ENCODE measurements around the gene XKR3. TPM values are rescaled to one million over a fixed set of nuclear protein-coding genes. Genes with fewer than 3 reads are reported as not detected.

The XKR3 gene
- total RNA-seq, 1 donor from 2014 or later, result not detected

DNA sequence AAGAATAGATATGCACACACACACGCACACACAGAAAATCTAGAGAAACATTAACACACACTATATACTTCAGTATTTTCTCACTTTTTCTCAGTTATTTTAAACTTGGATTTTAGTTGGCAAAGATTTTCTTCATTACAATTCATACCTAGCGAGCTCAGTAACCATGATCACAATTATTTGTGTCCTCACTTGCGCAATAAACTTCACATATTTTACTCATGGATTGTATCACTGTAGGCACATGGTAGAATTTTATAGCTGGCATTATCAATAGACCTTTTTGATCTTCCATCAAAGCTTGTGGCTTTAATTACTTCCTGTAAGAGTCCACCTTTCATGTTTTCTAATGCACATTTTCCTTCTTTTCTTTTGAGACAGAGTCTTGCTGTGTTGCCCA is 4.8 kb upstream of the XKR3 start:
- Mint-ChIP-seq H3K4me1 (ENCODE audit: low read depth) (peaks cover 8% of the 10 kb centered on the region), H3K27me3 (ENCODE audit: insufficient read depth) (peaks cover 3% of the 10 kb centered on the region), H3K9me3 (no peaks in the 10 kb centered on the region), H3K27ac (no peak overlapping the region), H3K36me3 (ENCODE audit: low read depth) (no peaks in the 10 kb centered on the region), H3K4me3 (no peak overlapping the region)
- intact Hi-C loops (cut with micrococcal nuclease), result no loop called here
- no peak for DNase-seq (ENCODE audit: low spot score)

GRCh38 chr22:16828876-16829275 is 3.7 kb upstream of the XKR3 start:
- intact Hi-C loops (cut with micrococcal nuclease), result no loop called here

GRCh38 chr22:16827506-16827905 is 2.3 kb upstream of the XKR3 start:
- intact Hi-C loops (cut with micrococcal nuclease), result no loop called here
- Mint-ChIP-seq H3K27me3 (ENCODE audit: insufficient read depth) (peaks cover 3% of the 10 kb centered on the region), H3K9me3 (peaks cover under 1% of the 10 kb centered on the region), H3K4me1 (ENCODE audit: low read depth) (peaks cover 22% of the 10 kb centered on the region), H3K27ac (no peak overlapping the region), H3K36me3 (ENCODE audit: low read depth) (no peaks in the 10 kb centered on the region), H3K4me3 (no peak overlapping the region)
- DNase-seq (ENCODE audit: low spot score), result no peak

More at GRCh38 chr22:16828876-16829275, 3.7 kb upstream of the XKR3 start:
- H3K27me3 Mint-ChIP-seq (ENCODE audit: insufficient read depth), result peaks cover 3% of the 10 kb centered on the region
- DNase-seq (ENCODE audit: low spot score), result no peak
- H3K27ac Mint-ChIP-seq, result no peak overlapping the region
- H3K36me3 Mint-ChIP-seq (ENCODE audit: low read depth), result no peaks in the 10 kb centered on the region
- H3K4me1 Mint-ChIP-seq (ENCODE audit: low read depth), result peaks cover 19% of the 10 kb centered on the region
- no peak overlapping the region for H3K4me3 Mint-ChIP-seq
- no peaks in the 10 kb centered on the region for H3K9me3 Mint-ChIP-seq

GRCh38 chr22:16819249-16819648 is 6.0 kb downstream of the XKR3 start:
- Mint-ChIP-seq H3K4me1 (ENCODE audit: low read depth) (peaks cover 7% of the 10 kb centered on the region), H3K9me3 (peaks cover 4% of the 10 kb centered on the region), H3K27me3 (ENCODE audit: insufficient read depth) (peaks cover 3% of the 10 kb centered on the region), H3K36me3 (ENCODE audit: low read depth) (no peaks in the 10 kb centered on the region), H3K4me3 (no peak overlapping the region), H3K27ac (no peak overlapping the region)
- DNase-seq (ENCODE audit: low spot score), result no peak
- intact Hi-C loops (cut with micrococcal nuclease), result no loop called here

GRCh38 chr22:16818538-16818937 is 6.7 kb downstream of the XKR3 start:
- Mint-ChIP-seq H3K36me3 (ENCODE audit: low read depth) (no peaks in the 10 kb centered on the region), H3K4me1 (ENCODE audit: low read depth) (no peaks in the 10 kb centered on the region), H3K4me3 (no peak overlapping the region), H3K27ac (no peak overlapping the region), H3K27me3 (ENCODE audit: insufficient read depth) (peaks cover 3% of the 10 kb centered on the region), H3K9me3 (peaks cover 4% of the 10 kb centered on the region)
- intact Hi-C loops (cut with micrococcal nuclease), result no loop called here
- no peak for DNase-seq (ENCODE audit: low spot score)

GRCh38 chr22:16815073-16815472 is 10.1 kb downstream of the XKR3 start:
- Mint-ChIP-seq H3K27me3 (ENCODE audit: insufficient read depth) (peaks cover 3% of the 10 kb centered on the region), H3K36me3 (ENCODE audit: low read depth) (no peaks in the 10 kb centered on the region), H3K4me3 (no peak overlapping the region), H3K27ac (no peak overlapping the region), H3K4me1 (ENCODE audit: low read depth) (no peaks in the 10 kb centered on the region), H3K9me3 (no peaks in the 10 kb centered on the region)
- no peak for DNase-seq (ENCODE audit: low spot score)
- intact Hi-C loops (cut with micrococcal nuclease), result no loop called here

DNA sequence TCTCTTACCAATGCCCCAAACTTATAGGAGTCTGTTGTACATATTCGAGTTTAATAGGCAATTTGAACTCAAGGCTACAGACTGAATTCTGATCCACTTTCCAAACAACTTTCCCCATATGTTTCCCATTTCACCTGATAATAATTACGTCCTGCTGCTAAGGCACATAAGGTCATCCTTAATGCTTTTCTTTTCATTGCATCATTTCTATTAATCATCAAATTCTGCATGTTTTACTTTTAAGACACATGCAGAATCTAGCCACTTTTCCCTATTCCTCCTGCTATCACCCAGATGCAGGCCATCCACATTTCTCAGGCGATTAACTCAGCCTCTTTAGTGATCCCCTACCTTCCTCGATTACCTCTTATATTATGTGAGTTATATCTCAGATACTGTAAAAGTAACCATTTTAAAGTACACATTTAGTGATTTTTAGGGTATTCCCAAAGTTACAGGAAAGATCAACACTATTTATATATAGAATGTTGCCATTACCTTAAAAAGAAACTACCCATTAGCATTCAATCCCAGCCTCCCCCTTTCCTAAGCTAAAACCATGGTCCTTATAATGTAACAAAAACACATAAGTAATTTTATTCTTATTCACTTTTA is 14.9 kb downstream of the XKR3 start:
- intact Hi-C loops (cut with micrococcal nuclease), result no loop called here
- Mint-ChIP-seq H3K9me3 (no peaks in the 10 kb centered on the region), H3K36me3 (ENCODE audit: low read depth) (no peaks in the 10 kb centered on the region), H3K27me3 (ENCODE audit: insufficient read depth) (peaks cover 3% of the 10 kb centered on the region), H3K27ac (no peak overlapping the region), H3K4me1 (ENCODE audit: low read depth) (no peaks in the 10 kb centered on the region), H3K4me3 (no peak overlapping the region)
- no peak for DNase-seq (ENCODE audit: low spot score)

- no peak overlapping the region for H3K4me3 Mint-ChIP-seq
- DNase-seq (ENCODE audit: low spot score), result no peak
- no peaks in the 10 kb centered on the region for H3K9me3 Mint-ChIP-seq
- no peaks in the 10 kb centered on the region for H3K36me3 Mint-ChIP-seq (ENCODE audit: low read depth)
- H3K27ac Mint-ChIP-seq, result no peak overlapping the region
- H3K4me1 Mint-ChIP-seq (ENCODE audit: low read depth), result no peaks in the 10 kb centered on the region
- intact Hi-C loops (cut with micrococcal nuclease), result no loop called here
- H3K27me3 Mint-ChIP-seq (ENCODE audit: insufficient read depth), result peaks cover 5% of the 10 kb centered on the region
Measured at GRCh38 chr22:16808744-16809143, 16.5 kb downstream of the XKR3 start.

DNA sequence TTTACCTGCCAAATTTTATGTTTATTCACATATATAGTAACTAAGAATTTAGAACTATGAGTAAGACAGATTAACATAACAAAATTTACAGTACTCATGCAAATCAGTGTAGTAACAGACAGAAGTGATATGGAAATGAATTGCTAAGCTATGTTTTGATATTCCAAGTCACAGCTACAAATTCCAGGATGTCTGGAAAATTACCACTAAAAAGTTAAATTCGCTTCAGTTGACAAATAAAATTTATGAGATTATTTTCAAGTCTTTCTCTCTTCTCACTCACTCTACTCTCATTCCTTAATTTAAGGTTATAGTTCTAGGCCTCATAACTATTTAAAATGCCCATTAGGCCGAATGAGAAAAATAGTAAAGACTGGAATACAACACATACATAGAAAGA is 18.1 kb downstream of the XKR3 start:
- no peaks in the 10 kb centered on the region for H3K4me1 Mint-ChIP-seq (ENCODE audit: low read depth)
- H3K27me3 Mint-ChIP-seq (ENCODE audit: insufficient read depth), result peaks cover 8% of the 10 kb centered on the region
- intact Hi-C loops (cut with micrococcal nuclease), result no loop called here
- DNase-seq (ENCODE audit: low spot score), result no peak
- H3K36me3 Mint-ChIP-seq (ENCODE audit: low read depth), result no peaks in the 10 kb centered on the region
- no peak overlapping the region for H3K4me3 Mint-ChIP-seq
- H3K9me3 Mint-ChIP-seq, result no peaks in the 10 kb centered on the region
- no peak overlapping the region for H3K27ac Mint-ChIP-seq

DNA sequence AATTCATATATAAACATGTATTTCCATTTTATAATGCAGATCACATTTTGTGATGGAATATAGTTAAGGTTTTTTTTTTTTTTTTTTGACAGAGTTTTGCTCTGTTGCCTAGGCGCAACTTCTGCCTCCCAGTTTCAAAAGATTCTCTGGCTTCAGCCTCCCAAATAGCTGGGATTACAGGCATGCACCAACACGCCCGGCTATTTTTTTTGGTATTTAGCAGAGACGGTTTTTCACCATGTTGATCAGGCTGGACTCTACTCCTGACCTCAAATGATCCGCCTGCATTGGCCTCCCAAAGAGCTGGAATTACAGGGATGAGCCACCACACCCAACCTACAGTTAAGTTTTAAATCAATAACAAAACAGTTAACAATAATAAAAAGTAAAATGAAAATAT is 18.8 kb downstream of the XKR3 start:
- no peaks in the 10 kb centered on the region for H3K36me3 Mint-ChIP-seq (ENCODE audit: low read depth)
- DNase-seq (ENCODE audit: low spot score), result no peak
- intact Hi-C loops (cut with micrococcal nuclease), result no loop called here
- H3K27ac Mint-ChIP-seq, result no peak overlapping the region
- H3K27me3 Mint-ChIP-seq (ENCODE audit: insufficient read depth), result peaks cover 8% of the 10 kb centered on the region
- H3K4me1 Mint-ChIP-seq (ENCODE audit: low read depth), result no peaks in the 10 kb centered on the region
- H3K9me3 Mint-ChIP-seq, result no peaks in the 10 kb centered on the region
- no peak overlapping the region for H3K4me3 Mint-ChIP-seq

- intact Hi-C loops (cut with micrococcal nuclease), result no loop called here
- Mint-ChIP-seq H3K27me3 (ENCODE audit: insufficient read depth) (peaks cover 8% of the 10 kb centered on the region), H3K4me1 (ENCODE audit: low read depth) (no peaks in the 10 kb centered on the region)
Measured at GRCh38 chr22:16804882-16805281, 20.3 kb downstream of the XKR3 start.

GRCh38 chr22:16803255-16803917 is 21.8 kb downstream of the XKR3 start:
- Mint-ChIP-seq H3K27me3 (ENCODE audit: insufficient read depth) (peaks cover 8% of the 10 kb centered on the region), H3K9me3 (no peaks in the 10 kb centered on the region), H3K4me3 (no peak overlapping the region), H3K4me1 (ENCODE audit: low read depth) (no peaks in the 10 kb centered on the region), H3K36me3 (ENCODE audit: low read depth) (no peaks in the 10 kb centered on the region), H3K27ac (no peak overlapping the region)
- no peak for DNase-seq (ENCODE audit: low spot score)
- intact Hi-C loops (cut with micrococcal nuclease), result no loop called here

More at GRCh38 chr22:16804882-16805281, 20.3 kb downstream of the XKR3 start:
- H3K4me3 Mint-ChIP-seq, result no peak overlapping the region
- DNase-seq (ENCODE audit: low spot score), result no peak
- no peaks in the 10 kb centered on the region for H3K36me3 Mint-ChIP-seq (ENCODE audit: low read depth)
- no peak overlapping the region for H3K27ac Mint-ChIP-seq
- no peaks in the 10 kb centered on the region for H3K9me3 Mint-ChIP-seq

GRCh38 chr22:16801571-16801970 is 23.6 kb downstream of the XKR3 start:
- H3K36me3 Mint-ChIP-seq (ENCODE audit: low read depth), result no peaks in the 10 kb centered on the region
- DNase-seq (ENCODE audit: low spot score), result no peak
- no peaks in the 10 kb centered on the region for H3K9me3 Mint-ChIP-seq
- H3K4me3 Mint-ChIP-seq, result no peak overlapping the region
- H3K27me3 Mint-ChIP-seq (ENCODE audit: insufficient read depth), result peaks cover 8% of the 10 kb centered on the region
- no peak overlapping the region for H3K27ac Mint-ChIP-seq
- H3K4me1 Mint-ChIP-seq (ENCODE audit: low read depth), result no peaks in the 10 kb centered on the region
- intact Hi-C loops (cut with micrococcal nuclease), result no loop called here
